SK-N-SH treated with all-trans-retinoic acid at 6 μM for 48 hours (cell line): ENCODE results near the gene TKT.

Source experiments
- ATAC-seq: fragments of 200-7000 bp; cut with Tn5 transposase; 3 replicates; pipeline ENCODE4 v1.9.1; 2020; ENCODE audit warnings: mild to moderate bottlenecking, moderate library complexity
- ARNTL ChIP-seq: fragments of 450-650 bp; formaldehyde crosslinking; IDR thresholded peaks from 2 replicates; pipeline ENCODE4 v1.5.0; 2020; ENCODE audit warnings: low read depth, mild to moderate bottlenecking, moderate library complexity, borderline replicate concordance
- BACH2 ChIP-seq: fragments of 250-450 bp; sonication (Bioruptor Pico); IDR thresholded peaks from 2 replicates; pipeline ENCODE4 v1.9.0; 2021; ENCODE audit warnings: mild to moderate bottlenecking, borderline replicate concordance
- CSDC2 ChIP-seq: fragments of 250-450 bp; sonication (Bioruptor Pico); IDR thresholded peaks from 2 replicates; pipeline ENCODE4 v1.5.0; 2020; ENCODE audit warnings: mild to moderate bottlenecking, moderate library complexity
- CSRNP3 ChIP-seq: fragments of 250-450 bp; sonication (Bioruptor Pico); IDR thresholded peaks from 2 replicates; pipeline ENCODE4 v1.5.1; 2021; ENCODE audit warnings: mild to moderate bottlenecking, moderate library complexity
- GLIS3 ChIP-seq: fragments of 250-450 bp; sonication (Bioruptor Pico); IDR thresholded peaks from 2 replicates; pipeline ENCODE4 v1.5.0; 2020; ENCODE audit warnings: mild to moderate bottlenecking, moderate library complexity
- ISL1 ChIP-seq: fragments of 250-450 bp; sonication (Bioruptor Pico); IDR thresholded peaks from 2 replicates; pipeline ENCODE4 v2.1.2; 2022; ENCODE audit warnings: mild to moderate bottlenecking, moderate library complexity
- OSR1 ChIP-seq: fragments of 250-450 bp; sonication (Bioruptor Pico); IDR thresholded peaks from 2 replicates; pipeline ENCODE4 v1.8.0; 2022; ENCODE audit warnings: moderate library complexity, mild to moderate bottlenecking, inconsistent platforms
- PATZ1 ChIP-seq: fragments of 250-450 bp; sonication (Bioruptor Pico); IDR thresholded peaks from 2 replicates; pipeline ENCODE4 v1.8.0; 2020; ENCODE audit warnings: mild to moderate bottlenecking, moderate library complexity, borderline replicate concordance
- RARB ChIP-seq: fragments of 250-450 bp; sonication (Bioruptor Pico); IDR thresholded peaks from 2 replicates; pipeline ENCODE4 v1.8.0; 2021; ENCODE audit warnings: mild to moderate bottlenecking, moderate library complexity
- SNAI2 ChIP-seq: fragments of 250-450 bp; sonication (Bioruptor Pico); IDR thresholded peaks from 2 replicates; pipeline ENCODE4 v1.5.0; 2020; ENCODE audit warnings: mild to moderate bottlenecking, moderate library complexity
- TOX ChIP-seq: fragments of 250-450 bp; sonication (Bioruptor Pico); IDR thresholded peaks from 2 replicates; pipeline ENCODE4 v1.8.0; 2021; ENCODE audit warnings: mild to moderate bottlenecking, moderate library complexity, borderline replicate concordance
- TSHZ2 ChIP-seq: fragments of 250-450 bp; sonication (Bioruptor Pico); IDR thresholded peaks from 2 replicates; pipeline ENCODE4 v1.5.0; 2020; ENCODE audit warnings: mild to moderate bottlenecking, moderate library complexity
- ZC3H10 ChIP-seq: fragments of 250-450 bp; sonication (Bioruptor Pico); IDR thresholded peaks from 2 replicates; pipeline ENCODE4 v1.5.1; 2021; ENCODE audit warnings: mild to moderate bottlenecking, moderate library complexity
- ZFP3 ChIP-seq: fragments of 250-450 bp; sonication (Bioruptor Pico); IDR thresholded peaks from 2 replicates; pipeline ENCODE4 v1.5.0; 2020; ENCODE audit warnings: mild to moderate bottlenecking, moderate library complexity
- ZFP30 ChIP-seq: fragments of 450-650 bp; formaldehyde crosslinking; IDR thresholded peaks from 2 replicates; pipeline ENCODE4 v1.5.0; 2022; ENCODE audit warnings: mild to moderate bottlenecking, moderate library complexity
- ZNF565 ChIP-seq: fragments of 450-650 bp; formaldehyde crosslinking; conservative IDR thresholded peaks from 2 replicates; pipeline ENCODE4 v1.5.0; 2020; ENCODE audit warnings: low read depth, mild to moderate bottlenecking, moderate library complexity
- ZNF70 ChIP-seq: fragments of 450-650 bp; formaldehyde crosslinking; IDR thresholded peaks from 2 replicates; pipeline ENCODE4 v1.5.0; 2020; ENCODE audit warnings: mild to moderate bottlenecking, moderate library complexity

TKT gene

GRCh38 chr3:53194210-53195065, 61.4 kb downstream of the TKT start:
- TF ChIP-seq ISL1 (CRISPR knock-in tag) (no peak), SNAI2 (CRISPR knock-in tag) (no peak), OSR1 (CRISPR knock-in tag) (no peak), ZFP3 (CRISPR knock-in tag) (no peak), RARB (CRISPR knock-in tag) (no peak)
- peak; percentile 53 for ATAC-seq

- ATAC-seq, result peak; percentile 18
- no peak for TF ChIP-seq ZC3H10 (CRISPR knock-in tag)
- TF ChIP-seq CSRNP3 (CRISPR knock-in tag), result no peak
- no peak for TF ChIP-seq ARNTL (CRISPR knock-in tag)
- no peak for TF ChIP-seq PATZ1 (CRISPR knock-in tag)
- no peak for TF ChIP-seq TOX (CRISPR knock-in tag)
Measured at GRCh38 chr3:53193466-53194209, 62.2 kb downstream of the TKT start.

- no peak for ATAC-seq
Measured at GRCh38 chr3:53192608-53193007, 63.2 kb downstream of the TKT start.

More at GRCh38 chr3:53192608-53193007, 63.2 kb downstream of the TKT start:
- TF ChIP-seq PATZ1 (CRISPR knock-in tag) (no peak), ZFP30 (CRISPR knock-in tag) (no peak), ISL1 (CRISPR knock-in tag) (no peak), ARNTL (CRISPR knock-in tag) (no peak), CSRNP3 (CRISPR knock-in tag) (no peak), GLIS3 (CRISPR knock-in tag) (no peak), ZNF70 (no peak), ZNF565 (CRISPR knock-in tag) (no peak), CSDC2 (no peak), BACH2 (CRISPR knock-in tag) (no peak), TSHZ2 (no peak)
